ENCODE data around the gene CRAMP1.

Gene CRAMP1

DNA sequence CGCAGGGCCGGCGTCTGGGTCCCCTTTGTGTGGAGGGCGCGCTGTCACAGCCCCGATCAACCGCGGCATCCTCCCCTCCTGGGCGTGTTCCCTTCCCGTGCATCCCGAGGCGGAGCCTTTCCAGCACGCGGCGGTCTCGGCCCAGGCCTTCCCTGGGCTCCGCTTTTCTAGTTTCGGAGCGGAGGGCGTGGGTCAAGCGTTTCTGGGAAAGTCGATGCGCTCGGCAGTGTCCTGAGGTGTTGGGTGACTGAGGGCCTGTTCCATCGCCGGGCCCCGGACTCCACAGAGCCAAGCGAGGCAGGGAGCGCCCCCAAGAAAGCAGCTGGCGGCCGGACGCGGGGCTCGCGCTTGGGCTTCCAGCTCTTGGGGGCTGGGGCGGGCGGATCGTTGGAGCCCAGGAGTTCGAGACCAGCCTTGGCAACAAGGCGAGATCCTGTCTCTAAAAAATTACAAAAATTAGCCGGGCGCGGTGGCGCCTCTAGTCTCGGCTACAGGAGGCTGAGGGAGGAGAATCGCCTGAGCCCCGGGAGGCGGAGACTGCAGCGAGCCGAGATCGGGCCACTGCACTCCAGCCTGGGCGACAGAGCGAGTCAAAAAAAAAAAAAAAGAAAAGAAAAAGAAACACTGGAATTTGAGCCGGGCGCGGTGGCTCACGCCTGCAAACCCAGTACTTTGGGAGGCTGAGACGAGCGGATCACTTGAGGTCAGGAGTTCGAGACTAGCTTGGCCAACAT is 1.1 kb upstream of the CRAMP1 start:
- no peak for TF ChIP-seq FOXP2 (optimal IDR thresholded peaks at IDR 0.05; ENCODE audit: borderline replicate concordance, extremely low read depth, extremely low read length, insufficient read depth)
- no peak for TF ChIP-seq POLR2AphosphoS5 (IDR thresholded peaks at IDR 0.05; ENCODE audit: low read depth, low read length)
- no peak for TF ChIP-seq TAF1 (IDR thresholded peaks at IDR 0.05; ENCODE audit: borderline replicate concordance, insufficient read depth, low read length)
- no peak for TF ChIP-seq SIN3A (IDR thresholded peaks at IDR 0.05; ENCODE audit: borderline replicate concordance, insufficient read depth, low read length)
- TF ChIP-seq, protein P1, sequence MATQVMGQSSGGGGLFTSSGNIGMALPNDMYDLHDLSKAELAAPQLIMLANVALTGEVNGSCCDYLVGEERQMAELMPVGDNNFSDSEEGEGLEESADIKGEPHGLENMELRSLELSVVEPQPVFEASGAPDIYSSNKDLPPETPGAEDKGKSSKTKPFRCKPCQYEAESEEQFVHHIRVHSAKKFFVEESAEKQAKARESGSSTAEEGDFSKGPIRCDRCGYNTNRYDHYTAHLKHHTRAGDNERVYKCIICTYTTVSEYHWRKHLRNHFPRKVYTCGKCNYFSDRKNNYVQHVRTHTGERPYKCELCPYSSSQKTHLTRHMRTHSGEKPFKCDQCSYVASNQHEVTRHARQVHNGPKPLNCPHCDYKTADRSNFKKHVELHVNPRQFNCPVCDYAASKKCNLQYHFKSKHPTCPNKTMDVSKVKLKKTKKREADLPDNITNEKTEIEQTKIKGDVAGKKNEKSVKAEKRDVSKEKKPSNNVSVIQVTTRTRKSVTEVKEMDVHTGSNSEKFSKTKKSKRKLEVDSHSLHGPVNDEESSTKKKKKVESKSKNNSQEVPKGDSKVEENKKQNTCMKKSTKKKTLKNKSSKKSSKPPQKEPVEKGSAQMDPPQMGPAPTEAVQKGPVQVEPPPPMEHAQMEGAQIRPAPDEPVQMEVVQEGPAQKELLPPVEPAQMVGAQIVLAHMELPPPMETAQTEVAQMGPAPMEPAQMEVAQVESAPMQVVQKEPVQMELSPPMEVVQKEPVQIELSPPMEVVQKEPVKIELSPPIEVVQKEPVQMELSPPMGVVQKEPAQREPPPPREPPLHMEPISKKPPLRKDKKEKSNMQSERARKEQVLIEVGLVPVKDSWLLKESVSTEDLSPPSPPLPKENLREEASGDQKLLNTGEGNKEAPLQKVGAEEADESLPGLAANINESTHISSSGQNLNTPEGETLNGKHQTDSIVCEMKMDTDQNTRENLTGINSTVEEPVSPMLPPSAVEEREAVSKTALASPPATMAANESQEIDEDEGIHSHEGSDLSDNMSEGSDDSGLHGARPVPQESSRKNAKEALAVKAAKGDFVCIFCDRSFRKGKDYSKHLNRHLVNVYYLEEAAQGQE (IDR thresholded peaks at IDR 0.05; ENCODE audit: insufficient read depth in 1 of 2, low read depth in 2 of 2, low read length in 2 of 2): no peak

DNA sequence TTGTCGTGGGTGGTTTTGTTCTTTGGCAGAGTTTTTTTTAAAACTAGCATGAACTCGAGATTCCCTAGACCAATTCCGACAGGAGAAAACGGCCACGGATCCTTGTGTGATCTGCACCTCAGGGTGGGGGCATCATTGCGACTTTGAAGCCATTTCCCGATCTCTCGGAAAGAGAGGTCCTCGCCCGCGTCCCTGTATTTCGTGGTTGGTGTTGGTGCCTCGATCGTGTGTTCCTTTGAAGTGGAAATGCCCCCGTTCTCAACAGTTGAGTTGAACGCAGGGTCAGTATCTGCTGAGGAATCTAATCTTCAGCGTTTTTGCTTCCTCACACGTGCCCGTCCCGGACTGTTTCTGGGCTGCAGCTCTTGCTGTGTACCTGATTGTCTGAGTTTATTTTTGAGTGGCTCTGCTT is 1.1 kb downstream of the CRAMP1 start:
- TF ChIP-seq SIN3A (IDR thresholded peaks at IDR 0.05; ENCODE audit: borderline replicate concordance, insufficient read depth, low read length) (no peak), POLR2AphosphoS5 (IDR thresholded peaks at IDR 0.05; ENCODE audit: low read depth, low read length) (no peak), TAF1 (IDR thresholded peaks at IDR 0.05; ENCODE audit: borderline replicate concordance, insufficient read depth, low read length) (no peak), FOXP2 (optimal IDR thresholded peaks at IDR 0.05; ENCODE audit: borderline replicate concordance, extremely low read depth, extremely low read length, insufficient read depth) (no peak)
- TF ChIP-seq, protein P1 (IDR thresholded peaks at IDR 0.05; ENCODE audit: insufficient read depth in 1 of 2, low read depth in 2 of 2, low read length in 2 of 2): no peak

DNA sequence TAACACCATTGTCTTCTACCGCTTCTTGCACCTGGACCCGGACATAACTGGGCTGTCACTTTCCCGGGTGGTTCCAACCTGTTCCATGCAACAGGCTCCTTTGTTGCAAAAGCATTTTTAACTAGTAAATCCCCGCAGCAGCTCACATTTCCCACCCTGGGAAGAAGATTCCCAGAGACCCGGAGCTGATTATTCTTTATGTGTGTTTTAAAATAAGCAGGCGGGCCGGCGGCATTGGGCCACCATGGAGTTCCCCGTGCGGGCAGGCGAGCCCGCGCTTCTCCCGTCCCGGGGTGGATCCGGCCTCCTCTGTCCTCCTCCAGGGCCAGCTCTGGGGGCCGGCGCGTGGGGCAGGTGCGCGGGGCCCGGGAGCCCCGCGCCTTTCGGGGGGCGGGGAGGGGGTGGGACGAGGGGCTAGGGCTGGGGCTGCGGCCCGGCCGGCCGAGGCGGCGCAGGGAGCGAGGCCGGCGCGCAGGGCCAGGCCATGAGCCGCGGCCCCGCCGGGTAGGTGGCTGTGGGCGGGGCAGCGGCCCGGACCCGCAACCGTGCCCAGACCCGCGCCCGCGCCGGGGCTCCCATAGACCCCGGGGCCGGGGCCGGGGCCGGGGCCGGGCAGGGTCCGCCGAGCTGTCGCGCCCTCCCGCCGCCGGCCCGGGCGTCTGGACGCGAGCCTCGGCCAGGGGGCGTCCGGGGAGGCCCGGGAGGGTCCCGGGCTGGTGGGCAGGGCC is 1.7 kb downstream of the CRAMP1 start:
- TF ChIP-seq TAF1 (IDR thresholded peaks at IDR 0.05; ENCODE audit: borderline replicate concordance, insufficient read depth, low read length) (no peak), POLR2AphosphoS5 (IDR thresholded peaks at IDR 0.05; ENCODE audit: low read depth, low read length) (no peak), FOXP2 (optimal IDR thresholded peaks at IDR 0.05; ENCODE audit: borderline replicate concordance, extremely low read depth, extremely low read length, insufficient read depth) (no peak), SIN3A (IDR thresholded peaks at IDR 0.05; ENCODE audit: borderline replicate concordance, insufficient read depth, low read length) (no peak)
- TF ChIP-seq, protein P1 (IDR thresholded peaks at IDR 0.05; ENCODE audit: insufficient read depth in 1 of 2, low read depth in 2 of 2, low read length in 2 of 2): no peak

DNA sequence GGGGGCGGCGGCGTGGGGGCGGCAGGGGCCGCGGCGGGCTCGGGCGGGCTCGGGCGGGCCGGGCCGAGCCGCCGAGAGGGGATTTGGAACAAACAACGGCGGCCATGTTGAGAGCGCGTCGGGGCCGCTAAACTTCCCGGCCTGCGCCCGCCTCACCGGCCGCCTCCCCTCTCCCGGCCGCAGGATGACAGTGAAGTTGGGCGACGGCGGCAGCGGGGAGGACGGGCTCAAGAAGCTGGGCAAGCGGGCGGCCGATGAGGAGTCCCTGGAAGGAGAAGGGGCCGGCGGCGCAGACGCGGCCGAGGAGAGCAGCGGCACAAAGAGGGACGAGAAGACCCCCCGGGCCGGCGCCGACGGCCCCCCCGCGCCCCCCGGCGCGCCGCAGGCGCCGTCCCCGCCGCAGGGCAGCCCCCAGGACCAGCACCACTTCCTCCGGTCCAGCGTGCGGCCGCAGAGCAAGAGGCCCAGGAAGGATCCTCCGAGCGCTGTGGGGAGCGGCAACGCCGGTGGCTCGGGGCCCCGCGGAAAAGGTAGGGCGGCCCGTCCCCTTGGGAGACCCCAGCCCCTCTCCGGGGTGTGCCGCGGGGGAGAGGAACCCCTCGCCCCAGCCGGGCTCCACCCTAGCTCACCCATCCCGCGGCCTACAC is 2.4 kb downstream of the CRAMP1 start:
- no peak for TF ChIP-seq TAF1 (IDR thresholded peaks at IDR 0.05; ENCODE audit: borderline replicate concordance, insufficient read depth, low read length)
- TF ChIP-seq, protein P1 (IDR thresholded peaks at IDR 0.05; ENCODE audit: insufficient read depth in 1 of 2, low read depth in 2 of 2, low read length in 2 of 2): no peak
- TF ChIP-seq SIN3A (IDR thresholded peaks at IDR 0.05; ENCODE audit: borderline replicate concordance, insufficient read depth, low read length): no peak
